Immature natural killer cell (primary cell): ENCODE measurements around the gene HMGCLL1. TPM values are rescaled to one million over a fixed set of nuclear protein-coding genes. Genes with fewer than 3 reads are reported as not detected.

ENCODE experiments used
- DNase-seq, 3 donors: peaks; one replicate each; pipeline ENCODE4 v3.0.0; 2022; ENCODE audit warnings: mixed read lengths in 1 of 3
- H3K27ac Mint-ChIP-seq, 6 donors: one replicate each; pipeline ENCODE4 v1.8.0; 2020; ENCODE audit warnings: mixed read lengths in 6 of 6, mild to moderate bottlenecking in 5 of 6, inconsistent platforms in 4 of 6, moderate library complexity in 3 of 6
- H3K27me3 Mint-ChIP-seq, 3 donors: one replicate each; pipeline ENCODE4 v1.8.0; 2020 to 2021; ENCODE audit warnings: low read depth in 3 of 3, mild to moderate bottlenecking in 3 of 3, mixed read lengths in 3 of 3, moderate library complexity in 3 of 3, inconsistent platforms in 1 of 3
- H3K36me3 Mint-ChIP-seq, 3 donors: one replicate each; pipeline ENCODE4 v1.8.0; 2020; ENCODE audit warnings: mixed read lengths in 3 of 3, inconsistent platforms in 2 of 3, mild to moderate bottlenecking in 2 of 3
- H3K4me1 Mint-ChIP-seq, 2 donors: one replicate each; pipeline ENCODE4 v1.8.0; 2020; ENCODE audit warnings: inconsistent platforms in 2 of 2, mild to moderate bottlenecking in 2 of 2, mixed read lengths in 2 of 2, moderate library complexity in 1 of 2
- H3K4me3 Mint-ChIP-seq, 5 donors: one replicate each; pipeline ENCODE4 v1.8.0; 2020; ENCODE audit warnings: mild to moderate bottlenecking in 5 of 5, mixed read lengths in 5 of 5, inconsistent platforms in 3 of 5, moderate library complexity in 3 of 5
- H3K9me3 Mint-ChIP-seq, 6 donors: one replicate each; pipeline ENCODE4 v1.8.0; 2020; ENCODE audit warnings: mild to moderate bottlenecking in 6 of 6, mixed read lengths in 6 of 6, inconsistent platforms in 4 of 6, moderate library complexity in 3 of 6
- polyA plus RNA-seq, 3 donors: library from polyadenylated mRNA; unstranded; fragments of 300-500 nt; fragmentation: Illumina TruSeq; gene quantifications; one replicate each; pipeline ENCODE4 v1.2.3, GENCODE V29; 2021

Gene HMGCLL1
- not detected for polyA plus RNA-seq

DNA sequence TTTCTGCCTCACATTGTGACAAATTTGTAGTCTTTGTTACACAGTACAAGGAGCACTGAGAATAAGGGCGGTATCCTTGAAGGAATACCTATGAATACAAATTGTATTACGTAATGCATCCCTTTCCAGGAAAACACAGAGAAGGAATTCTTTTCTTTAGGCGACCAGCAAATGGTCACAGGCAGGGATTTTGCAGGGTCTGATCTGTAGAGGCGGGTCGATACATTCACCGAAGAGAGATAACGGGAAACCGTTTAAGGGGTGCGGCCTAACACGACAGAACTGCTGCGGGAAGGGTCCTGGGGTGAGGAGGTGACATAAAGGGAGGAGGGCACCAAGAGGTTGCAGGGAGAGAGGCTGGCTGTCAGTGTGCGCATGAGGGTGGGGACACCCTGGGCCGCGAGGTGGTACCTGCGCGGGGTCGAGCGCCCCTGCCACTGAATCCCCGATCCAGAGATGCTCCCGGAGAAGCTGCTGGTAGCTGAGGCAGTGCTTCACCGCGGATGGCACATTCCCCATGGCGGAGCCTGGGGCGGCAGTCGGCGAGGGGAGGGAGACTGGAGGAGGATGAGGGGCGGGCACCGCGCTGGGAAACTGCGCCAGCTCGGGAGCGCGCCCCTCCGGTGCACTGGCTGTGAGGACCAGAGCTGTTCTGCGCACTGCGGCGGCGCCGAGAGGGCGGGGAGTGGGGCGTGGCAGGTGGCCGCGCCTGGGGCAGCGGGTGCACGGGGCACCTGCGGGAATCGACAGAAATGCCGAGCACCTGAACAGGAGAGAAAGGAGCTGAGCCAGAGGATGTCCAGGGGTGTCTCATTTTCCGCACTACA, at the start of gene HMGCLL1:
TSS of gene HMGCLL1 (minus strand) at position 656 of the 827 bp plus-strand sequence. CDS start at position 519, 137 bp downstream.
- Mint-ChIP-seq H3K36me3 (no peaks in the 10 kb centered on the region), H3K27ac (no peak within 1 kb of the TSS), H3K4me3 (no peak within 1 kb of the TSS), H3K27me3 (peaks cover 0 to 2% (median 0%) of the 10 kb centered on the region in 3 donors), H3K4me1 (no peaks in the 10 kb centered on the region), H3K9me3 (peaks cover 3 to 32% (median 21%) of the 10 kb centered on the region in 6 donors)
- DNase-seq, result no peak

DNA sequence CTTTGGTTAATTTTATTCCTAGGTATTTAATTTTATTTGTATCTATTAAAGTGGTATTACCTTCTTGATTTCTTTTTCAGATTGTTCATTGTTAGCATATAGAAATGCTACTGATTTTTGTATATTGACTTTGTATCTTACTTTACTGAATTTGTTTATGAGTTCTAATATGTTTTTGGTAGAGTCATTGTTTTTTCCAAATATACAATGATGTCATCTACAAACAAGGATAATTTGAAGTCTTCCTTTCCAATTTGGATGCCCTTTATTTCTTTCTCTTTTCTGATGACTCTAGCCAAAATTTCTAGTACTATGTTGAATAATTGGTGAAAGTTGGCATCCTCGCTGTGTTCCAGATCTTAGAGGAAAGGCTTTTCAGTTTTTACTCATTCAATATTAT, 43.0 kb upstream of the HMGCLL1 start:
- H3K4me3 Mint-ChIP-seq, result no peak overlapping the region
- peaks cover 0 to 4% (median 0%) of the 10 kb centered on the region in 3 donors for H3K36me3 Mint-ChIP-seq
- peaks cover 6 to 36% (median 17%) of the 10 kb centered on the region in 6 donors for H3K9me3 Mint-ChIP-seq
- H3K27ac Mint-ChIP-seq, result no peak overlapping the region
- no peaks in the 10 kb centered on the region for H3K4me1 Mint-ChIP-seq
- DNase-seq, result no peak
- no peaks in the 10 kb centered on the region for H3K27me3 Mint-ChIP-seq

DNA sequence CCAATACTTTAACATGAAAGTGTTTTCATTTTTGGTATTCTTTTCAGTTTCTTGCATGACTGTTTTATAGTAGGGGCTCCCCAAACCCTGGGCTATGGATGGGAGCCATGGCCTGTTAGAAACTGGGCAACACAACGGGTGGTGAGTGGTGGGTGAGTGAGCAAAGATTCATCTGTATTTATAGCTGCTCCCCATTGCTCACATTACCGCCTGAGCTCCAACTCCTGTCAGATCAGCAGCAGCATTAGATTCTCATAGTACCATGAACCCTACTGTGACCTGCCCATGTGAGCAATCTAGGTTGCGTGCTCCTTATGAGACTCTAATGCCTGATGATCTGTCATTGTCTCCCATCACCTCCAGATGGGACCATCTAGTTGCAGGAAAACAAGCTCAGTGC, 42.3 kb upstream of the HMGCLL1 start:
- Mint-ChIP-seq H3K36me3 (peaks cover 0 to 4% (median 0%) of the 10 kb centered on the region in 3 donors), H3K4me1 (no peaks in the 10 kb centered on the region), H3K9me3 (peaks cover 6 to 32% (median 18%) of the 10 kb centered on the region in 6 donors), H3K4me3 (no peak overlapping the region), H3K27ac (no peak overlapping the region), H3K27me3 (no peaks in the 10 kb centered on the region)
- no peak for DNase-seq

DNA sequence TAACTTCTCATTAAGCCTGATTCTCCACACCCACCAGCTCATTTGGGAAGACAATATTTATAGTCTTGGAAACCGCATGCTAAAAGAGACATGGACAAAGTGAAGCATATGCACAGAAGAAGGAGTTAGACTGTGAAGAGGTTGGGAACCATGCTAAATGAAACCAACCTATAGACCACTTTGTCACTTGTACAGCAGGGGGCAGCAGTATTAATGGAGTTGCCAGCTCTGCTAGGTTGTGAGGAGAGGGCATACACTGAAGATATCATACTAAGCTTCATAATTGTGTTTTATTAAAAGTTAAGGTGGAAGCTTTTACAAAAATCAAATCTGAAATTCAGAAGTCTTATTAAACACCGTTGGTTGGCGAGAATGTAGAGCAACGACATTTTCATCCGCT, 38.3 kb upstream of the HMGCLL1 start:
- Mint-ChIP-seq H3K27me3 (no peaks in the 10 kb centered on the region), H3K9me3 (peaks cover 6 to 34% (median 15%) of the 10 kb centered on the region in 6 donors), H3K4me3 (no peak overlapping the region), H3K36me3 (no peaks in the 10 kb centered on the region), H3K4me1 (no peaks in the 10 kb centered on the region), H3K27ac (no peak overlapping the region)
- no peak for DNase-seq

DNA sequence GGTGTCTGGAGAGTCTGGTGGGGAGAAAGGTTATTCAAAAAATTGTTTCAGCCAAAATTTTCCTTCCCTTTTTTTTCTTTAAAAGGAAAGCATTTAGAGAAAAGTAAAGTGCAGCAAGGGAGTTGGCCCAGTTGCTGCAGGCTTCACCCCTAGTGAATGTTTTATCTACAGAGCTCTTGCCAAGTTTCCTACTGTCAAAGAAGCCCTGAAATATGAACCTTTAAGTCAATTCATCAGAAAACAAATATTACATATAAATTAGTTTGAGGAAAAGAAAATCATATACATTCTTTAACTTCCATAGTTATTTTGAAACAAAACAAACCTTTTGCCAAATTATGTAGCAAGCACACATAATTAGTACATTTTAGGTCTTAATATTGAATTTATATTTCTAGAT, 25.0 kb upstream of the HMGCLL1 start:
- H3K36me3 Mint-ChIP-seq, result no peaks in the 10 kb centered on the region
- no peak overlapping the region for H3K4me3 Mint-ChIP-seq
- no peaks in the 10 kb centered on the region for H3K4me1 Mint-ChIP-seq
- H3K9me3 Mint-ChIP-seq, result peaks cover 0 to 31% (median 12%) of the 10 kb centered on the region in 6 donors
- H3K27me3 Mint-ChIP-seq, result no peaks in the 10 kb centered on the region
- H3K27ac Mint-ChIP-seq, result no peak overlapping the region
- DNase-seq, result no peak

DNA sequence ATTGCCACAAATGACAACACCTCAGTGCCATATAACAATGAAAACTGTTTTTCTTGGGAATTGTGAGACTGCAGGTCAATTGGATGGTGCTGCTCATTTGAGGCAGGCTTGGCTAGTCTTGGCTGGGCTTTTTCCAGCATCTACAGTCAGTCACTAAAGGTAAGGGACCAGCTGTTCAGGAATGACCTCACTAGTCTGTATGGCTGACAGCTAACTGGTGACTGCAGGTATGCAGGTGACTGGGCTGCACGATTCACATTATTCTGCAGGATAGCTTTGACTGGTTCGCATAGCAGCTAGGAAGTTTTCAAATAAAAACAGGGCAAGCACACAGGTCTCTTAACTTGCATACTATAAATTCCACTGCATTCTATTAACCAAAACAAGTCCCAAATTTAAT, 22.1 kb upstream of the HMGCLL1 start:
- H3K27ac Mint-ChIP-seq, result no peak overlapping the region
- H3K27me3 Mint-ChIP-seq, result no peaks in the 10 kb centered on the region
- no peaks in the 10 kb centered on the region for H3K4me1 Mint-ChIP-seq
- peaks cover 0 to 25% (median 4%) of the 10 kb centered on the region in 6 donors for H3K9me3 Mint-ChIP-seq
- no peaks in the 10 kb centered on the region for H3K36me3 Mint-ChIP-seq
- no peak overlapping the region for H3K4me3 Mint-ChIP-seq
- DNase-seq, result no peak

DNA sequence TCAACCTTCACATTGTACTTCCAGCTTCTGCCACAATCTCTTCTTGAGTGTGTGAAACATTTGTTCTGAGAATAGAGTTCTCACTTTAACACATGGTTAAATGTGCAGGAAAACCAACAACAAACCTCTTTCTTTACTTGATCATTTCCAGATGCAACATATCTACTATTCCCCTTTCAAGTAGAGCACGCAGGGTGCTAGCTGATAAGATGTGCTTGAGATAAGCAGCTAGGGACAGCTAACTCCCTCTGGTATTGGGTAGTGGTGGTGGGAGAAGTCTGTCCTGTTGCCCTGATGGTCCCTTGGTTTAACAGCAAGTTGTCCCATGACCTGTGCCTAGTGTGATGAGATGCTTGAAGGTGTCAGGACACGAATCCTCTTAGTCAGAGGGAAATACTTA, 15.4 kb upstream of the HMGCLL1 start:
- H3K36me3 Mint-ChIP-seq, result no peaks in the 10 kb centered on the region
- peaks cover 0 to 3% (median 0%) of the 10 kb centered on the region in 3 donors for H3K27me3 Mint-ChIP-seq
- H3K4me3 Mint-ChIP-seq, result no peak overlapping the region
- H3K4me1 Mint-ChIP-seq, result no peaks in the 10 kb centered on the region
- peaks cover 4 to 32% (median 9%) of the 10 kb centered on the region in 6 donors for H3K9me3 Mint-ChIP-seq
- no peak overlapping the region for H3K27ac Mint-ChIP-seq
- no peak for DNase-seq

DNA sequence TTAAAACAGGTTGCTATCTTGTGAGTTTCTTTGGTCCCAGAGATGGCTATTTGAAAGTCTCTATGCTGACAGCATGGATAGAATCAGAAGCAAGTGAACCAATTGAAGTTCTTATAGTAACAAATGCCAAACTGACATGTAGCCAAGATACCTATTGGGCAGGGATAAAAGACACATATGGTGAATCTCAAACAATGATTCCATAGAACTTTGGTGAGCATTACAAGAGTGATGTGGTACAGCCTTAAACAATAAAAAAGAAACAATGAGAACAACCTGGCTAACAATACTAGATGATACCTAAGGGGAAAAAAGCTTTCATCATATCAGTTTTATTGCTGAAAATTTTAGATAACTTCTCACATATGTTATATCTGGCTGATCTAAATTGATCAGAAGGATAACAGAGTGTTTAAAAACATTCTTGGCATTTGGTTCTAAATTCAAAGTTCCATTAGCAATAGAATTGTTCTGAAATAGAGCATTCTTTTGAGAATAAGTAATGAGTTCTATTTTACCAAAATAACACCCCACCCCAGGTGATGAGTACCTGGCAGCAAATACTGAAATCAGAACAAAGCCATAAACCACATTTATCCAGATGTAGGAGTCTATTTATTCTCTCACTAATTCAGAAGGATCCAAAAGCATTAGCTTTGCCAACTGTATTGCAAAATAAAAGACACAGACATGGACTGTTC, 5.8 kb upstream of the HMGCLL1 start:
- Mint-ChIP-seq H3K36me3 (no peaks in the 10 kb centered on the region), H3K27me3 (peaks cover 0 to 2% (median 2%) of the 10 kb centered on the region in 3 donors), H3K27ac (no peak overlapping the region), H3K4me1 (no peaks in the 10 kb centered on the region), H3K9me3 (peaks cover 13 to 35% (median 15%) of the 10 kb centered on the region in 6 donors), H3K4me3 (no peak overlapping the region)
- DNase-seq, result no peak

DNA sequence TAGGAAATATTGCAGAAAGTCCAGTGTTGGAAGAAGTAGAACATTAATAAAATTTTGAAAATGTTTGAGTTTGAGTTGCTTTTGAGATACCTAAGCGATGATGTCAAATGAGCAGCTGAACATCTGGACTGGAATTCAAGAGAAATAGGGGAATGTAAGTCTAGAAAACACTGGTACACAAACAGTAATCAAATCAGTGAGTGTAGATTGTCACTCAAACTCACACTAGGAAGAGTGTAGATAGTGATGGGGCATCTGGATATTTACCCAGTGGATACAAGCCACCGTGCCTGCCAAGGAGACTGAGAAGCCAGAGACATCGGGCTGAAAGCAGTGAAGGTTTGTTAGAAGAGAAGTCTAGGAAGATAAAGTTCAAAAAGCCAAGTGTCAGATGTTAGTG, 2.2 kb downstream of the HMGCLL1 start:
- Mint-ChIP-seq H3K27me3 (peaks cover 0 to 2% (median 0%) of the 10 kb centered on the region in 3 donors), H3K27ac (no peak overlapping the region), H3K36me3 (no peaks in the 10 kb centered on the region), H3K4me1 (no peaks in the 10 kb centered on the region), H3K9me3 (peaks cover 6 to 29% (median 22%) of the 10 kb centered on the region in 6 donors), H3K4me3 (no peak overlapping the region)
- no peak for DNase-seq

DNA sequence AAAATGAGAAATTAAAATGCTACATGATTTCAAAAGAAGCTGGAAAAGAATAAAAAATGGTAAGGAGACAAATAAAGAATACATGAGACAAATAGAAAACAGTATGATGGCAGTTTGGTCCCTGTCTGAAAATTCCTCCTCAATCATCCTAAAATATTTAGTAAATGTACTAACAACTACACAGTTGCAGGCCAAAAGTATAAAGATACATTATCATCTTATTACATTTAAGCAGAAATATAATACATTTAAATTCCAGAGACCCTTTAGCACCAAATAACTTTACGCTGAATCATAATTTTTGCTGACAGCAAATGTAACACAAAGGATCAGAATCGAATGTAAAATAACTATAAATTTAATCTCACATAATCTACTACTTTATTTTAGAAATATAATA, 4.4 kb downstream of the HMGCLL1 start:
- Mint-ChIP-seq H3K27ac (no peak overlapping the region), H3K27me3 (peaks cover 0 to 2% (median 0%) of the 10 kb centered on the region in 3 donors), H3K9me3 (peaks cover 6 to 32% (median 16%) of the 10 kb centered on the region in 6 donors), H3K4me3 (no peak overlapping the region), H3K36me3 (no peaks in the 10 kb centered on the region), H3K4me1 (no peaks in the 10 kb centered on the region)
- no peak for DNase-seq

DNA sequence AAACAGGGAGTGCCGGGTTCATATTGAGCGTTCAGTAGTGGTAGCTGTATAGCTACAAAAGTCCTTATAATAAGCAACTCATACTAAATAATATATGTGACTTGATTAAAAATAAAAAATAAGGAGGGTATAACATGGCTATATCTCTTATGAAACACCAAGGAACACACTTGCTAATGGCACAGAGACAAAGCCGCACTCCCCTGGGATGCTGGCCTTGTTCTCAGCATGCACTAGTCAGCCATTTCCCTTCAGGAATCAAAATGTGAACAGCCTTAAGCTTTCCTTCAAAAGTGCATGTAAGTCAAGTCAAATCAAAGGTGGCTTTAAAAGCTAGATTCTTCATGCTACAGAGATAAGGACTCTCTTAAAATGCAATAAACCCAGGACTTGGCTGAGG, 9.4 kb downstream of the HMGCLL1 start:
- no peaks in the 10 kb centered on the region for H3K27me3 Mint-ChIP-seq
- no peak overlapping the region for H3K27ac Mint-ChIP-seq
- peaks cover 7 to 32% (median 10%) of the 10 kb centered on the region in 6 donors for H3K9me3 Mint-ChIP-seq
- H3K36me3 Mint-ChIP-seq, result no peaks in the 10 kb centered on the region
- no peaks in the 10 kb centered on the region for H3K4me1 Mint-ChIP-seq
- no peak for DNase-seq
- no peak overlapping the region for H3K4me3 Mint-ChIP-seq

DNA sequence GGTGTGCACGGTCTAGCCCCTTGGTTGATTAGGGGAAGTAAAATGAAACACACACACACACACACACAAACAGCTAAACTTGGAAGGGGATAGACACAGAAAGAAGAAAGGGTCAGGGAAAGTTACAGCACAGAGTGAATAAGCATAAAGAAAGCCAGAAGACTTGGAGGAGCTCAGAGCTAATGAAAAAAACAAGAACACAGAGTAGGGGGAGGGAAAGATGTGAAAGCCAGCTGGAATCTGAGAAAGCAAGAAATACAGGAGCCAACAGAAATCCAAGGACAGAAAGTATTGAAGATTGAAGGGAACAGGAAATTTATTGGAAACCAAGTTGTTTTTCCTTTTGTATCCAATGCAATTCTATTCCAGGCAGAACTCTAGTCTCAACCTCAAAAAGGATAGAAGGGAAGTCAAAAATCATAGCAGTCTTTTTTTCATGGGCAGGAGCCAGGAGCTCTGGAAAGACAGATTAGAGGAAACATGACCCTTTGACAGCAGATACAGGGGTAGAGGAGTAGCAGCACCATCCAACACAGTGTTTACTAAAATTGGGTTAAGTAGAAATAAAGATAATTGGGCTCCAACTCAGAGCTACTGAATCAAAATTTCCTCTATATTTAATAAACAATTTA, 10.1 kb downstream of the HMGCLL1 start:
- Mint-ChIP-seq H3K4me3 (no peak overlapping the region), H3K9me3 (peaks cover 4 to 36% (median 10%) of the 10 kb centered on the region in 6 donors), H3K36me3 (no peaks in the 10 kb centered on the region), H3K4me1 (no peaks in the 10 kb centered on the region), H3K27me3 (no peaks in the 10 kb centered on the region), H3K27ac (no peak overlapping the region)
- DNase-seq, result no peak

DNA sequence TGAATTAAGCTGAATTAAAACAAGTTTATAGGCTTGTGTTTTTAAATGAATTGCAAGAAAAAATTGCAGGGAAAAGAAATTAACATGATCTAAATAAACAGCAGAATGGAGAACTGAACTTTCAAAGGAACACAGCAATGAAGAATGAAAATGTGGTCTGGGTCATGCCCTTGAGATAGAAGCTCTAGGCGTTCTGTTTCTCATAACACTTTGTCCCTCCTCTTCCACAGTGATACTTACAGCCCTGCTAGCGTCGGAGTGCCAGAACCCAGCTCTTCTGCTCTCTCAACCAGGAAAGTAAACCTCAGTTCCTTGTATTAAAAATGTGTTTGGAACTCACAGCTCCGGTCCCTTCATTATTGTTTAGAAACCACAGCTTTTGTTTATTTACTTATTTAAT, 11.4 kb downstream of the HMGCLL1 start:
- H3K36me3 Mint-ChIP-seq, result no peaks in the 10 kb centered on the region
- DNase-seq, result no peak
- no peak overlapping the region for H3K4me3 Mint-ChIP-seq
- H3K9me3 Mint-ChIP-seq, result peaks cover 4 to 34% (median 10%) of the 10 kb centered on the region in 6 donors
- H3K27me3 Mint-ChIP-seq, result no peaks in the 10 kb centered on the region
- no peaks in the 10 kb centered on the region for H3K4me1 Mint-ChIP-seq
- no peak overlapping the region for H3K27ac Mint-ChIP-seq
